NCI-H345 (cell line): ENCODE measurements around the gene CST6.
A peak's percentile ranks its signal among the peaks of the same experiment; 100 is the strongest.
"Not testable (repeated sequence)": the region's sequence is repeated elsewhere in the genome, so short reads cannot be mapped to it uniquely, and the experiment has no call there.

Source experiments
- DNase-seq: peaks from one replicate; lab custom pipeline; 2025; lab: John Stamatoyannopoulos, UW

CST6 gene

DNA sequence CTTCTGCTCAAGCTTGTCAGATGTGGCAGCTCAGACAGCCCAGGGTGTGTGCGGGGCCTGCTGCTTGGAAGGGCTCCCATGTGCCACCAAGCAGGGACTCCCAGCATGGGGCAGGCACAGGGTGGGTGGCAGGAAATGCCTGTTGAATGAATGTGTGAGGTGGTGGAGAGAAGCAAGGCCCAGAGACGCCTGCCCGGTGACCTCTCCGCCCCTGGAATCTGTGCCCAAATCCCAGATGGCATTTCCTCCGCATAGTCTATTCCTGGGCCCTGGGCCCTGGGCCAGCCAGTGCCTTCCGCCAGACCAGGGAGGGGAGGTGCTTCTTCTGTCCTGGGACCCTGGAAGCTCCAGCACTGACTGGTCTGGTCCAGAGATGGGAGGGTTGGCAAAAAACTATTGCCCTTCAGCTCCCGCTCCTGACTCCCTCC lies 3.7 kb downstream of the CST6 start:
- no peak for DNase-seq

- peak; percentile 57 for DNase-seq
These were observed 4.4 kb downstream of the CST6 start for GRCh38 chr11:66015936-66016792.

DNA sequence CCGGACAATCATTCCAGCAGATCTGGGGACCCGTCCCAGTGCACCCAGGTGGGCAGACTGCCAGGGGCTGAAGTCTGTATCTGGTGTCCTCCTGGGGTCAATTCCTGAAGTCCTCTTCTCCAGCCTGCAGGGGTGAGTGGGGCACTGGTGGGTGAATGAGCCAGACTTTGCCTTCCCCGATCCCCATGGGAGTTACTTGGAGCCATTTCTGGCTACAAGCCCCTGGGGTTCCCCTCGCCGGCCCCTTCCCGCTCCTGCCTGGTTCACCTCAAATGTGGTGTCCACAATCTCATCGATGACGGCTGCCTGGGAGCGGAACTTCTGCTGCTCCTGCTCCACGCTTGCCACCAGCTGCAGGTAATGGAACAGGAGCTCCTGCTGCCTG lies 5.0 kb downstream of the CST6 start:
- no peak for DNase-seq

- peak; percentile 65 for DNase-seq
These were observed 5.5 kb downstream of the CST6 start for GRCh38 chr11:66017321-66017720.

- no peak for DNase-seq
These were observed 8.4 kb downstream of the CST6 start for GRCh38 chr11:66020212-66020611.

DNA sequence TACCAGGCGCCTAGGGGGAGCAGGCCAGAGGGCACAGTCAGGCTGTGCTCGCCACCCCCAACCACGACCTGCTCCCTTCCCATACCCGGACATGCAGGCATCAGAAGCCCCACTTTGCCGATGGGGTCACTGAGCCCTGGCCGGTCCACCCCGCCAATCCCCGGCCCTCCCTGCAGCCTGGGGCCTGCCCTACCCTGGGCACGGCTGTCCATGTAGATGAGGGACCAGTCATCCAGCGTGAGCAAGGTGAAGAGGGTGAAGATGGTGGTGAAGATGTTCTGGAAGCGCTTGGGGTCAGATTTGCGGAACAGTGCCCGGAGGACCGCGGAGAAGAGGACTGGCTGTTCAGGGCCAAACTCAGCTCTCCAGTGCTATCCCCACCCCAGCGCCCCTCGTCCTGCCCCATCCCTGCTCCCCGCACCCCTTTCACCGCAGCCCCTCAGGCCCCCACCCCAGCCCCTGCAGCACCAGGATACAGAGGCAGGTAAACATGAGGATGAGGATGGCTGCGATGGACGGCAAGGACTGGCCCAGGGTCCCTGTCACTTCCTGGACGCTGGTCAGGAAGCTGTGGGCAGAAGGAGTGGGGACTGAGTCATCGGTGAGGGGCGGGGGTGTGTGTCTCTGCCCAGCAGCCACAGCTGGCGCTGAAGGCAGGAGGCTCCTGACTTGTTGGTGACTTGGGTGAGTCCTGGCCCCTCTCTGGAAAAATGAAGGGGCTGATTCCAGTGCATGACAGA lies 9.0 kb downstream of the CST6 start:
- no peak for DNase-seq

GRCh38 chr11:66022401-66023185 lies 10.8 kb downstream of the CST6 start:
- DNase-seq, result peak; percentile 68

- not testable (repeated sequence) for DNase-seq
These were observed 11.3 kb downstream of the CST6 start for GRCh38 chr11:66023186-66023440.

- DNase-seq, result no peak
These were observed 14.3 kb downstream of the CST6 start, which contains the start of gene CATSPER1 for GRCh38 chr11:66026017-66026529. Gene CATSPER1 (minus strand): TSS chr11:66026479. CDS start chr11:66026379, 100 bp downstream.

DNA sequence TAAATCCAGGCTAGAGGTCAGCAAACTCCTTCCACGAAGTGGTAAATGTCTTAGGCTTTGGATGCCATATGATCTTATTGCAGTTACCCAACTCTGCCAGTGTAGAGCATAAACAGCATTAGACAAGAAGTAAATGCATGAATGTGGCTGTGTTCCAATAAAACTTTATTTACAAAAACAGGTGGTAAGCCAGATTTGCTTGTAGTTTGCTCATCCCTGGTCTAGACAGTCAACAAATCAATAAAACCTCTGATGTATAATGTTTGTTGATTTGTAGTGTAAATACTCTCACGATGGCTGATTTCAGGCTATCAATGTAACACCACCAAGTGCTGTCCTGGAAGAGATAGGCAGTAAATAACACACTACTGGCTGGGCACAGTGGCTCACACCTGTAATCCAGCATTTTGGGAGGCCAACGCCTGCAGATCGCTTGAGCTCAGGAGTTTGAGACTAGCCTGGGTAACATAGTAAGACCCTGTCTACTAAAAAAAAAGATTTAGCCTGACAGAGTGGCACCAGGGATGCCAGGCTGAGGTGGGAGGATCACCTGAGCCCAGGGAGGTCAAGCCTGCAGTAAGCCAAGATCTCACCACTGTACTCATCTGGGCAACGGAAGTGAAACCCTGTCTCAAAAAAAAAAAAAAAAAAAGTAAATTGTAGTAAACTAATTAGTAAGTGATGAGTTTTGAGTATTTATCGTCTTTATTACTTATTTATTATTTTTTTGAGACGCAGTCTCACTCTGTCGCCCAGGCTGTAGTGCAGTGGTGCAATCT lies 21.3 kb downstream of the CST6 start:
- DNase-seq, result no peak

DNA sequence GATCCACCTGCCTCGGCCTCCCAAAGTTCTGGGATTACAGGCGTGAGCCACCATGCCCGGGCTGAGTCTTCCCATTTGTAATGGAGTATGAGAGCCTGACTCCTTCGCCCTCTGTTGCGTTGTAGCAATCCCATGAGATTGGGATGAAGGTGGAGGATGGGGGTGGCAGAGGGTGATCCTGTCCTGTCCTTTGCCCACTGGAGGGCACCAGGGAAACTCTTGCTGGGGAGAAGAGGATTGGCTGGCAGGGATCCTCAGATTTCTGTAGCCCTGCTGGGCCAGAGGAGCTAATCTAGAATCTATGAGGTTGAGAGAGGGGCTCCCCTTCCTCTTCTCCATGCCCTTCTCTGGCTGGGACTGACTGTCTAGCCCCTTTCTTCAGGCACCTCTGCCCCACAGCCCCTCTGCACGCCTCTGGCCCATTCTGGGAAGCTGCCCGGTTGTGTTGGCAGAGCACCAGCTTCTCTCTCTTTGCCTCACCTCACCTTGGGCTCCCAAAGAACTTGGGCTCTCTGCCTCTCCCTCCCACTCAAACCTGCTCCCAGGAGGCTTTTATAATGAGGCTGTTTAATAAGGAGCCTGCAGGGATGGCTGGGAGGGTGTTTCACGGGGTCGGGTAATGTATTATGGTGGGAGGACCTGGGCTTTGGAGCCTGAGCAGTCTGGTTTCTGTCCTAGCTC lies 24.0 kb downstream of the CST6 start:
- no peak for DNase-seq

DNA sequence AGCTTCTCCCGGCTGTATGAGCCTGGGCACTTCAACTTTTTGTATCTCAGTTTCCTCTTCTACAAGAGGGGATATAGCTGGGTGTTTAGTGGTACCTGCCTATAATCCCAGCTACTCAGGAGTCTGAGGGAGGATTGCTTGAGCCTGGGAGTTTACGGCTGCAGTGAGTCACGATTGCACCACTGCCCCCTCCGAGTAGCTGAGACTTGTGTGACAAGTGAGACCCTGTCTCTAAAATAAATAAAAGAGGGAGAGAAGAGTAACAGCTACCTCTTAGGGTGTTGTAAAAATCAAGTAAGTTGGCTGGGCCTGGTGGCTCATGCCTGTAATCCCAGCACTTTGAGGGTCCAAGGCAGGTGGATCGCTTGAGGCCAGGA lies 24.5 kb downstream of the CST6 start:
- no peak for DNase-seq

- no peak for DNase-seq
These were observed 25.5 kb downstream of the CST6 start for GRCh38 chr11:66037327-66037726.

- no peak for DNase-seq
These were observed 28.0 kb downstream of the CST6 start for GRCh38 chr11:66039765-66040164.

GRCh38 chr11:66042227-66042995 lies 30.6 kb downstream of the CST6 start:
- DNase-seq, result no peak

DNA sequence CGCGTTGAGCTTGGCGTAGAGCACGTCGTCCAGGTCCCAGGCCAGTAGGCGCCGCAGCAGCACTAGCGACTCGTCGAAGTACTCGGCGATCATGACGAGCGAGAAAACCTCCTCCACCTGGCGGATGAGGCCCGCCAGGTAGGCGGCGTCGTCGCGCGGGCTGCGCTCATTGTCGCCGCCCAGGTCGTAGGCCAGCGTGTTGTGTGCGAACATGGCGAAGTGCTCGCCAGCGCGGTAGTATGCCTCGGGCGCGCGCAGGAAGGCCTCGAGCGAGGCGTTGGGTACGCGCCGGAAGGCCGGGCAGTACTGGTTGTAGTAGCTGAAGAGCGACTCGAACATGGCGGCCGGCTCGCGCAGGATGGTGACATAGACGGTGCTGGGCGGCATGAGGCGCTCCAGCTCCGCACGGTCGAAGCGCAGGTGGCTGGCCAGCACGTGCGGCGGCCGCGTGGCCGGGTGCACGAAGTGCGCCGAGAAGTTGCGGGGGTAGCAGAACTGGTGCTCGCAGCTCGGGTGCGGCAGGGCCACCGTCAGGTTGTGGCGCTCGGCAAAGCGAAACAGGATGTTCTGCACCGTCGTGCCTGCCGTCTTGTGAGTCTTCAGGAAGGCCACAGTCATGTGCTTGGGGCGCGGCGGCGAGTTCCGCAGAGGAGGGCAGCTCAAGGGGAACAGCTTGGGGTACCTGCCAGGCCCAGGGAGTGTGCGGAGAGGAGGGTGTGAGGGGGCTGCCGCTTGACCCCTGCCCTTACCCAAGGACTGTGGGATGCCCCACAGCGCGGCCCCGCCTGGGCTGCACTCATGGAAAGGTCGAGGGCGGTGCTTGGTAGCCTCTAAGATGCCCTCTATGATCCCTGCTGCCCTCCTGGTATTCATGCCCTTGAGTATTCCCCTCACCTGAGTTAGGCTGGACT lies 31.4 kb downstream of the CST6 start:
- DNase-seq, result no peak

DNA sequence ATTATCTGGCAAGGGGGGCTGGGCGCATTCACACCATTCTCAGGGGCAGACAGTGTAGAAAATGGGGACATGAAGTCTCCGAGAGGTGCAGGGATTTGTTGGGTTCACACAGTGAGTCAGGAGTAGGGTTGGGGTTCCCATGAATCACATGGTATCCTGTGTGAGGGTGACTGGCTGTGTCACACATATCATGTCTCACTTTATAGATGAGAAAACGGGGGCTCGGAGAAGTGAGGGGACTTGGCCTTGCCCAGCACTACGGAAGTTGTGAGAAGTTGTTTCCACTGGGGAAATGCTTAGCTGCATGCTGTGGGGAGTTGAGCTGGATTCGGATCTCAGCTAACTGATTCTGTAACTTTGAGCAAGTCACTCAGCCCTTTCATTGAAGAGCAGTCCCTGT lies 32.9 kb downstream of the CST6 start:
- no peak for DNase-seq

DNA sequence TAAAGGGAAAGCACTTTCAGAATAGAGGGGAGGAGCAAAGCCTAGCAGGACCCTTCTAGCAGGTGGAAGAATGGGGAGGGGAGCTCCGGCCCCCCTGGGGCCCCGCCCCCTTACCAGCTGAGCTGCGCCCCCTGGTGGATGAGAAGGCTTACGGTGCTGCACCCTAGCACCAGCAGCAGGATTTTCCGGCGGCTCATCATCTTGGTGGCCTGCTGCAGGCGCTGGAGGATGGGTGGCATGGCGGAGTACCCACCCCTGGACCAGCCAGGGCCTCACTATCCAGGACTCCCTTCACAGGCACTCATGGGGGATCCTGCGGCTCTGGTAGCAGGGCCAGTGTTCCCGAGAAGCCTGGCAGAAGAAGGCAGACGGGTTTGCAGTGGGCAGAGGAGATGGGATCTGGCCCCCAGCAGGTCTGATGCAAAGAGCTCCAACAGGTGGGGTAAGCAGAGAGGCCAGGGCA lies 33.4 kb downstream of the CST6 start:
- DNase-seq, result peak; percentile 87

GRCh38 chr11:66046901-66047300 lies 35.1 kb downstream of the CST6 start:
- no peak for DNase-seq
